Smooth muscle cell (in vitro differentiated cells): ENCODE measurements around the gene BANK1. TPM values are rescaled to one million over a fixed set of nuclear protein-coding genes. Genes with fewer than 3 reads are reported as not detected.

Source experiments
- DNase-seq: peaks from one replicate; lab custom pipeline; 2025; ENCODE audit not compliant: unreplicated experiment; lab: John Stamatoyannopoulos, UW
- H2AFZ ChIP-seq: fragments of 200-600 bp; sonication (generic); 2 replicates; pipeline ENCODE4 v1.6.0; 2016; ENCODE audit warnings: antibody characterized with exemption, low read depth, mild to moderate bottlenecking
- H3F3A ChIP-seq: fragments of 200-600 bp; sonication (generic); 2 replicates; pipeline ENCODE4 v1.6.0; 2017; ENCODE audit warnings: antibody characterized with exemption, low read depth
- H3K27ac ChIP-seq: fragments of 200-600 bp; sonication (generic); 2 replicates; pipeline ENCODE4 v1.5.1; 2016; ENCODE audit warnings: low read depth, mild to moderate bottlenecking
- H3K27me3 ChIP-seq: fragments of 200-600 bp; sonication (generic); 2 replicates; pipeline ENCODE4 v1.6.1; 2016; ENCODE audit warnings: low read depth, mild to moderate bottlenecking
- H3K36me3 ChIP-seq: fragments of 200-600 bp; sonication (generic); 2 replicates; pipeline ENCODE4 v1.5.1; 2016; ENCODE audit warnings: low read depth
- H3K4me1 ChIP-seq: fragments of 200-600 bp; sonication (generic); 2 replicates; pipeline ENCODE4 v1.5.1; 2016; ENCODE audit warnings: low read depth
- H3K4me2 ChIP-seq: fragments of 200-600 bp; sonication (generic); 2 replicates; pipeline ENCODE4 v1.6.0; 2016; ENCODE audit warnings: mild to moderate bottlenecking
- H3K4me3 ChIP-seq: fragments of 200-600 bp; sonication (generic); 2 replicates; pipeline ENCODE4 v1.5.1; 2016; ENCODE audit warnings: mild to moderate bottlenecking
- H3K79me2 ChIP-seq: fragments of 200-600 bp; sonication (generic); 2 replicates; pipeline ENCODE4 v1.6.0; 2016; ENCODE audit warnings: low read depth, mild to moderate bottlenecking
- H3K9ac ChIP-seq: fragments of 200-600 bp; sonication (generic); 2 replicates; pipeline ENCODE4 v1.6.0; 2016; ENCODE audit warnings: low read depth
- H3K9me3 ChIP-seq: fragments of 200-600 bp; sonication (generic); replicated peaks from 2 replicates; pipeline ENCODE4 v1.5.1; 2016; ENCODE audit warnings: low read depth
- H4K20me1 ChIP-seq: fragments of 200-600 bp; sonication (generic); 2 replicates; pipeline ENCODE4 v1.6.0; 2016; ENCODE audit warnings: low read depth
- WGBS: methylation state at CpG from one replicate; pipeline ENCODE4 v1.1.7; 2016; ENCODE audit warnings: low lambda C conversion rate; 5-methylcytosine and 5-hydroxymethylcytosine counted together
- polyA plus RNA-seq: library from polyadenylated mRNA; unstranded; fragments of >200 nt; fragmentation: Nextera tagmentation; extraction: Ambion mirVana; gene quantifications from 2 replicates; pipeline ENCODE4 v1.2.1, GENCODE V29; 2016
- total RNA-seq: library from RNA; depleted of rRNA; stranded (reverse); fragments of >200 nt; gene quantifications from 2 replicates; pipeline ENCODE4 v1.2.3, GENCODE V29; 2014
- TF ChIP-seq, protein P1 (sequence below): fragments of 200-600 bp; sonication (generic); IDR thresholded peaks from 2 replicates; pipeline ENCODE4 v1.5.1; 2017; ENCODE audit warnings: borderline replicate concordance, mild to moderate bottlenecking, antibody characterized with exemption; ENCODE audit not compliant: insufficient read depth, poor library complexity, severe bottlenecking

Gene BANK1
- total and polyA plus RNA-seq, 2 experiments from 2014 or later = 0.54 to 1.5 TPM

DNA sequence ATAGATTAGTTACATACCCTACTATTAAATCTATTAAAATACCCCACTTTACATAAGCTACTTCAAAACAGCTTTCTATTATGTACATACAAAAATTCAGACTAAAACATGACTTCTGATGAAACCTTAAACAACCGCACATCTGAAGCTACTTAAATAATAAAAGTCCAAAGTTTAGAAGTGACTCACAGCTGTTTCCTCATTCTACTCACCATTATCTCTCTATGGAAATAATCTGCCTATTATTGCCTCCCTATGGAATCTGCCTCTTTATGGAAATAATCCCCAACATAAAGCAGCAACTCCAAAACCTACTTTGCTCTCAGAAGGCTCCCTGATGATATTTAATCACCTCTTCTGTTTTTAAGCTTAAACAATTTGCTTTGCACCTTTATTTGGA, 15.7 kb upstream of the BANK1 start:
- H3K4me3 ChIP-seq = no peak overlapping the region
- TF ChIP-seq, protein P1, sequence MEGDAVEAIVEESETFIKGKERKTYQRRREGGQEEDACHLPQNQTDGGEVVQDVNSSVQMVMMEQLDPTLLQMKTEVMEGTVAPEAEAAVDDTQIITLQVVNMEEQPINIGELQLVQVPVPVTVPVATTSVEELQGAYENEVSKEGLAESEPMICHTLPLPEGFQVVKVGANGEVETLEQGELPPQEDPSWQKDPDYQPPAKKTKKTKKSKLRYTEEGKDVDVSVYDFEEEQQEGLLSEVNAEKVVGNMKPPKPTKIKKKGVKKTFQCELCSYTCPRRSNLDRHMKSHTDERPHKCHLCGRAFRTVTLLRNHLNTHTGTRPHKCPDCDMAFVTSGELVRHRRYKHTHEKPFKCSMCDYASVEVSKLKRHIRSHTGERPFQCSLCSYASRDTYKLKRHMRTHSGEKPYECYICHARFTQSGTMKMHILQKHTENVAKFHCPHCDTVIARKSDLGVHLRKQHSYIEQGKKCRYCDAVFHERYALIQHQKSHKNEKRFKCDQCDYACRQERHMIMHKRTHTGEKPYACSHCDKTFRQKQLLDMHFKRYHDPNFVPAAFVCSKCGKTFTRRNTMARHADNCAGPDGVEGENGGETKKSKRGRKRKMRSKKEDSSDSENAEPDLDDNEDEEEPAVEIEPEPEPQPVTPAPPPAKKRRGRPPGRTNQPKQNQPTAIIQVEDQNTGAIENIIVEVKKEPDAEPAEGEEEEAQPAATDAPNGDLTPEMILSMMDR = no peak
- no peak for DNase-seq

DNA sequence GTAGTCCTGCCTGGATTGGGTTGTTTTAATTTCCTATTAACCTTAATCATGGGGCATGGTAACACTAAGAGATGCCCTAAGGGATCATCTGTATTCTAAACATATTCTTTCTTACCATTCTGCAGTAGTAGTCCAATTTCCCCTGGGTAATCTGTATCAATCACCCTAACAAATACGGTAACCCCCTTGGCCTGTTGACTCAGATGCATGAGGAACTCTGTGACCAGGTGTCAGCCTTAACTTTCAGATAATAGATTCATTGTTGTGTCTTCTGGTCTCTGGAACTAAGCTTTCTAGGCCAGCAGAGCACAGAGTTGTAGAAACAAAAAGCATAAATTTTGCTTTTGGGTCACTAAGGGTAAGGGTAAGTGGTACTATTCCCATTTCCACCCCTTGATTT, 13.1 kb upstream of the BANK1 start:
- WGBS = 100% methylated on average over 1 of the region's 1 CpG
- Histone ChIP-seq H3K27me3 (no peaks in the 10 kb centered on the region), H3K4me3 (no peak overlapping the region), H3K9ac (no peak overlapping the region), H3K36me3 (no peaks in the 10 kb centered on the region), H3K79me2 (no peaks in the 10 kb centered on the region), H3F3A (no peaks in the 10 kb centered on the region), H3K4me1 (no peaks in the 10 kb centered on the region), H3K27ac (no peak overlapping the region), H3K4me2 (no peak overlapping the region), H2AFZ (no peak overlapping the region), H3K9me3 (no peaks in the 10 kb centered on the region), H4K20me1 (no peaks in the 10 kb centered on the region)
- TF ChIP-seq, protein P1 = no peak
- no peak for DNase-seq

More for the DNA sequence above, 15.7 kb upstream of the BANK1 start:
- Histone ChIP-seq H3F3A (no peaks in the 10 kb centered on the region), H3K27me3 (no peaks in the 10 kb centered on the region), H3K9ac (no peak overlapping the region), H2AFZ (no peak overlapping the region), H4K20me1 (no peaks in the 10 kb centered on the region), H3K4me1 (no peaks in the 10 kb centered on the region), H3K36me3 (peaks cover 2% of the 10 kb centered on the region), H3K9me3 (no peaks in the 10 kb centered on the region), H3K27ac (no peak overlapping the region), H3K4me2 (no peak overlapping the region), H3K79me2 (no peaks in the 10 kb centered on the region)
- 9% methylated on average over 1 of the region's 1 CpG for WGBS

DNA sequence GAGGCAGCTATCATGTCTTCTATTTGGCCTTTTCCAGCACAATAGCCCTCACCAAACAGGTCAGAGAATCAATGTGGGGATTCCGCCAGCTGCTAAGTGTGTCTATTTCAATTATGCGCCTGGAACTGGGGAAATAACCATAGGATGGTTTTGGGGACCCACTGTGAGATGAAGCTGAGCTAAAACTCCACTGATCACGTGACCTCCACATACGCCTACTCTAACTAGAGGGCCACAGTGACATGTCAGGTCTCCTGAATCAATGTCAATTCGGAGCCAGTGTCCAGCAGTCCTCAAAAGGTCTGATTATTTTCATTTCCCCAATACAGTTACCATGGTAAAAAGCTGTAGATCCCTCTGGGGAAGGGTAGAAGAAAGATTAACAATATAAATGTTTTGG, 10.2 kb upstream of the BANK1 start:
- Histone ChIP-seq H3F3A (no peaks in the 10 kb centered on the region), H3K9me3 (no peaks in the 10 kb centered on the region), H3K27ac (no peak overlapping the region), H3K4me2 (no peak overlapping the region), H3K27me3 (no peaks in the 10 kb centered on the region), H4K20me1 (no peaks in the 10 kb centered on the region), H3K79me2 (no peaks in the 10 kb centered on the region), H3K4me3 (no peak overlapping the region), H3K9ac (no peak overlapping the region), H2AFZ (no peak overlapping the region), H3K36me3 (no peaks in the 10 kb centered on the region), H3K4me1 (peaks cover 7% of the 10 kb centered on the region)
- DNase-seq = no peak
- TF ChIP-seq, protein P1 = no peak
- 91% methylated on average over 5 of the region's 5 CpGs for WGBS

DNA sequence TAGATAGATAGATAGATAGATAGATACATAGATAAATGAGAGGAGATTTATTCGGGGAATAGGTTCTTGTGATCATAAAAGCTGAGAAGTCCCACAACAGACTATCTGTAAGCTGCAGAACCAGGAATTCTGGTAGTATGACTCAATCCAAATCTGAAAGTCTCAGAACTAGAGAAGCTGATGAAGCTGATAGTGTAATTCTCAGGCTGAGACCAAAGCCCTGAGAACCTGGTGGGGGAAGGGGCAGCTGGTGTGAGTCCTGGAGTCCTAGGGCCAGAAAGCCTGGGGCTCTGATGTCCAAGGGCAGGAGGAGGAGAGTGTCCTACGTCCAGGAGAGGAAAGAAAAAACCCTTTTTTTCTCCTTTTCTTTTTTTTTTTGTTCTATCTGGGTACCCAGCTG, 8.0 kb upstream of the BANK1 start:
- Histone ChIP-seq H3K27me3 (no peaks in the 10 kb centered on the region), H3K9me3 (no peaks in the 10 kb centered on the region), H2AFZ (no peak overlapping the region), H4K20me1 (no peaks in the 10 kb centered on the region), H3F3A (no peaks in the 10 kb centered on the region), H3K9ac (no peak overlapping the region), H3K4me1 (peaks cover 7% of the 10 kb centered on the region), H3K4me3 (no peak overlapping the region), H3K79me2 (no peaks in the 10 kb centered on the region), H3K36me3 (no peaks in the 10 kb centered on the region), H3K27ac (no peak overlapping the region), H3K4me2 (peak overlapping the region; percentile 43)
- 38% methylated on average over 2 of the region's 2 CpGs for WGBS
- no peak for DNase-seq
- TF ChIP-seq, protein P1 = no peak
